Measurements from ENCODE around the gene GULP1. TPM values are rescaled to one million over a fixed set of nuclear protein-coding genes. Genes with fewer than 3 reads are reported as not detected.
"Not testable (repeated sequence)": the region's sequence is repeated elsewhere in the genome, so short reads cannot be mapped to it uniquely, and the experiment has no call there.

The GULP1 gene
- total RNA-seq, 1 donor from 2014 or later = 5.1 TPM

GRCh38 chr2:188503975-188504374 lies 212.3 kb downstream of the GULP1 start:
- no peak for DNase-seq (ENCODE audit: low spot score)
- intact Hi-C loops (cut with DNase I) = no loop called here

GRCh38 chr2:188506843-188507242 lies 215.2 kb downstream of the GULP1 start:
- no peak for DNase-seq (ENCODE audit: low spot score)
- intact Hi-C loops (cut with DNase I) = no loop called here

- intact Hi-C loops (cut with DNase I) = loop anchor here (5.0 to 10.0 kb wide), 3 partner anchors 217 to 1007 kb away; partner anchors contain the start of gene GULP1
- DNase-seq (ENCODE audit: low spot score) = no peak
Measured at GRCh38 chr2:188511346-188511745, 219.7 kb downstream of the GULP1 start.

- intact Hi-C loops (cut with DNase I) = loop anchor here (5.0 to 10.0 kb wide), 3 partner anchors 218 to 1008 kb away; partner anchors contain the start of gene GULP1
- DNase-seq (ENCODE audit: low spot score) = no peak
Measured at GRCh38 chr2:188512456-188512855, 220.8 kb downstream of the GULP1 start.

- DNase-seq (ENCODE audit: low spot score) = no peak
- intact Hi-C loops (cut with DNase I) = loop anchor here (10.0 kb wide), 2 partner anchors 221 to 1011 kb away; partner anchors contain the start of gene GULP1
Measured at GRCh38 chr2:188515918-188516317, 224.2 kb downstream of the GULP1 start.

- DNase-seq (ENCODE audit: low spot score) = no peak
- intact Hi-C loops (cut with DNase I) = loop anchor here (10.0 kb wide), 2 partner anchors 223 to 1013 kb away; partner anchors contain the start of gene GULP1
Measured at GRCh38 chr2:188517549-188518215, 226.0 kb downstream of the GULP1 start.

GRCh38 chr2:188518381-188518780 lies 226.7 kb downstream of the GULP1 start:
- DNase-seq (ENCODE audit: low spot score) = no peak
- intact Hi-C loops (cut with DNase I) = loop anchor here (10.0 kb wide), 2 partner anchors 224 to 1014 kb away; partner anchors contain the start of gene GULP1

- no peak for DNase-seq (ENCODE audit: low spot score)
- intact Hi-C loops (cut with DNase I) = loop anchor here (10.0 kb wide), 2 partner anchors 224 to 1014 kb away; partner anchors contain the start of gene GULP1
Measured at GRCh38 chr2:188519136-188519535, 227.5 kb downstream of the GULP1 start.

- intact Hi-C loops (cut with DNase I) = loop anchor here (5.0 kb wide), 1 partner anchor 765 kb away; no protein-coding TSS in a partner anchor
- DNase-seq (ENCODE audit: low spot score) = no peak
Measured at GRCh38 chr2:188522517-188522916, 230.8 kb downstream of the GULP1 start.

GRCh38 chr2:188523919-188524318 lies 232.2 kb downstream of the GULP1 start:
- no peak for DNase-seq (ENCODE audit: low spot score)
- intact Hi-C loops (cut with DNase I) = loop anchor here (1.0 to 5.0 kb wide), 2 partner anchors 454 to 763 kb away; no protein-coding TSS in a partner anchor

- no peak for DNase-seq (ENCODE audit: low spot score)
Measured at GRCh38 chr2:188524519-188525113, 232.9 kb downstream of the GULP1 start.

GRCh38 chr2:188526701-188527100 lies 235.0 kb downstream of the GULP1 start:
- DNase-seq (ENCODE audit: low spot score) = no peak
- intact Hi-C loops (cut with DNase I) = loop anchor here (5.0 kb wide), 2 partner anchors 261 to 886 kb away; no protein-coding TSS in a partner anchor

More at GRCh38 chr2:188524519-188525113, 232.9 kb downstream of the GULP1 start:
- intact Hi-C loops (cut with DNase I) = loop anchor here (1.0 to 5.0 kb wide), 4 partner anchors 263 to 888 kb away; no protein-coding TSS in a partner anchor

- DNase-seq (ENCODE audit: low spot score) = no peak
- intact Hi-C loops (cut with DNase I) = loop anchor here (5.0 kb wide), 2 partner anchors 260 to 885 kb away; no protein-coding TSS in a partner anchor
Measured at GRCh38 chr2:188527141-188527540, 235.5 kb downstream of the GULP1 start.

GRCh38 chr2:188527581-188527993 lies 235.9 kb downstream of the GULP1 start:
- DNase-seq (ENCODE audit: low spot score) = no peak
- intact Hi-C loops (cut with DNase I) = loop anchor here (5.0 kb wide), 2 partner anchors 260 to 885 kb away; no protein-coding TSS in a partner anchor

GRCh38 chr2:188529710-188530109 lies 238.0 kb downstream of the GULP1 start:
- intact Hi-C loops (cut with DNase I) = loop anchor here (5.0 kb wide), 2 partner anchors 258 to 883 kb away; no protein-coding TSS in a partner anchor
- DNase-seq (ENCODE audit: low spot score) = no peak

- no peak for DNase-seq (ENCODE audit: low spot score)
- intact Hi-C loops (cut with DNase I) = no loop called here
Measured at GRCh38 chr2:188534875-188535274, 243.2 kb downstream of the GULP1 start.

- no peak for DNase-seq (ENCODE audit: low spot score)
- intact Hi-C loops (cut with DNase I) = no loop called here
Measured at GRCh38 chr2:188551671-188552070, 260.0 kb downstream of the GULP1 start.

GRCh38 chr2:188557081-188557480 lies 265.4 kb downstream of the GULP1 start:
- intact Hi-C loops (cut with DNase I) = no loop called here
- DNase-seq (ENCODE audit: low spot score) = no peak

GRCh38 chr2:188559455-188559854 lies 267.8 kb downstream of the GULP1 start:
- DNase-seq (ENCODE audit: low spot score); intact Hi-C loops (cut with DNase I): not testable (repeated sequence)

- DNase-seq (ENCODE audit: low spot score) = no peak
- intact Hi-C loops (cut with DNase I) = no loop called here
Measured at GRCh38 chr2:188561473-188561979, 269.9 kb downstream of the GULP1 start.
